ENCODE data around the gene ZSWIM5. TPM values are rescaled to one million over a fixed set of nuclear protein-coding genes. Genes with fewer than 3 reads are reported as not detected.
"Not testable (repeated sequence)": the region's sequence is repeated elsewhere in the genome, so short reads cannot be mapped to it uniquely, and the experiment has no call there.

Gene ZSWIM5
- total and polyA plus RNA-seq, 2 donors (not counting 1 experiment from before 2014, with no cell fraction given), result 0.36 to 1.7 TPM

DNA sequence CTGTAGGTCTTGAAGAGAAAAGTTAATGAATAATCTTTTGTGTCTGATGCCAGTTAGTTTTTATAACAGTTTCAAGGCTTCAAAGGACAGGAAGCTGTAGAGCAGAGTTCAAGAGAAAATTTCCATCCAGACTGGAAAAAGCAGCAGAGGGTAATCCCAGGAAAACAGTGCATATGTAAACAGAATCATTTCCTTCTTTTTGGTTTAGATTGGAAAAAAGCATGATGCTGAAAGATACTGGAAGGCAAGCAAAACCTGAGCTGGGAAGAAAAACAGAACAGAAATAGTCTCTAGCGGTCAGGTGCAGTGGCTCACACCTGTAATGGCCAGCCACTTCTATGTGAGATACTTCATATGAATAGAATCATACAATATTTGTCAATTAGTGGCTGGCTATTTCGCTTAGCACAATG, 71.9 kb downstream of the ZSWIM5 start:
- Histone ChIP-seq H2AFZ (ENCODE audit: insufficient read depth, low read depth, low read length, poor library complexity, severe bottlenecking) (no peak overlapping the region), H3K4me2 (replicated peaks; ENCODE audit: low read depth, low read length, poor library complexity, severe bottlenecking) (no peak overlapping the region), H3K79me2 (ENCODE audit: control insufficient read depth, insufficient read depth, low read length) (no peaks in the 10 kb centered on the region), H3K9me3 (ENCODE audit: control extremely low read depth in 1 of 3, control insufficient read depth in 2 of 3, insufficient read depth in 1 of 3, low read length in 2 of 3) (no peaks in the 10 kb centered on the region), H3K9ac (ENCODE audit: low read length) (no peak overlapping the region), H3K36me3 (replicated peaks in 1 of 2; ENCODE audit: control extremely low read depth in 1 of 2, control insufficient read depth in 1 of 2, extremely low read depth in 1 of 2, insufficient read depth in 2 of 2, low read length in 1 of 2) (no peaks in the 10 kb centered on the region), H3K4me3 (ENCODE audit: control extremely low read depth in 1 of 5, extremely low read depth in 1 of 5, insufficient read depth in 1 of 5, low read depth in 2 of 5, low read length in 4 of 5) (no peak overlapping the region), H3K4me1 (ENCODE audit: control insufficient read depth in 2 of 2, insufficient read depth in 2 of 2, low read length in 2 of 2) (no peaks in the 10 kb centered on the region), H3K27ac (ENCODE audit: low read length in 2 of 2) (no peak overlapping the region), H3K27me3 (replicated peaks in 1 of 4; ENCODE audit: control extremely low read depth in 1 of 4, control insufficient read depth in 3 of 4, insufficient read depth in 4 of 4, low read length in 3 of 4) (no peaks in the 10 kb centered on the region), H4K20me1 (ENCODE audit: control insufficient read depth, insufficient read depth, low read length, poor library complexity, severe bottlenecking) (no peaks in the 10 kb centered on the region)
- Mint-ChIP-seq H3K4me1 (no peaks in the 10 kb centered on the region), H3K9me3 (ENCODE audit: insufficient read depth) (no peaks in the 10 kb centered on the region), H3K27ac (no peak overlapping the region), H3K27me3 (peaks cover 4% of the 10 kb centered on the region), H3K4me3 (no peak overlapping the region)
- ChIA-PET CTCF (no interaction called here), POLR2A (no interaction called here)
- no peak for ATAC-seq (ENCODE audit: low read depth)
- 80% methylated on average over 1 of the region's 2 CpGs for WGBS (ENCODE audit: insufficient coverage)
- DNase-seq, result no peak
- no peak for TF ChIP-seq EZH2 (IDR thresholded peaks at IDR 0.05; ENCODE audit: borderline replicate concordance, insufficient read depth, low read depth, low read length, poor library complexity, severe bottlenecking)
- no peak for TF ChIP-seq CTCF (IDR thresholded peaks at IDR 0.05)
- intact Hi-C loops (cut with micrococcal nuclease), result no loop called here

- DNase-seq; intact Hi-C loops (cut with micrococcal nuclease); POLR2A ChIA-PET; H3K4me1 ChIP-seq (ENCODE audit: control insufficient read depth in 2 of 2, insufficient read depth in 2 of 2, low read length in 2 of 2); H3K4me3 ChIP-seq (ENCODE audit: control extremely low read depth in 1 of 5, extremely low read depth in 1 of 5, insufficient read depth in 1 of 5, low read depth in 2 of 5, low read length in 4 of 5); H3K4me1 Mint-ChIP-seq; H3K9me3 Mint-ChIP-seq (ENCODE audit: insufficient read depth); H3K4me2 ChIP-seq (replicated peaks; ENCODE audit: low read depth, low read length, poor library complexity, severe bottlenecking); H3K9ac ChIP-seq (ENCODE audit: low read length); H3K27me3 Mint-ChIP-seq; CTCF ChIA-PET; ATAC-seq (ENCODE audit: low read depth); H3K79me2 ChIP-seq (ENCODE audit: control insufficient read depth, insufficient read depth, low read length); H3K27ac ChIP-seq (ENCODE audit: low read length in 2 of 2); H3K9me3 ChIP-seq (ENCODE audit: control extremely low read depth in 1 of 3, control insufficient read depth in 2 of 3, insufficient read depth in 1 of 3, low read length in 2 of 3); H3K27ac Mint-ChIP-seq; H3K27me3 ChIP-seq (replicated peaks in 1 of 4; ENCODE audit: control extremely low read depth in 1 of 4, control insufficient read depth in 3 of 4, insufficient read depth in 4 of 4, low read length in 3 of 4); H3K36me3 ChIP-seq (replicated peaks in 1 of 2; ENCODE audit: control extremely low read depth in 1 of 2, control insufficient read depth in 1 of 2, extremely low read depth in 1 of 2, insufficient read depth in 2 of 2, low read length in 1 of 2); H3K4me3 Mint-ChIP-seq; H4K20me1 ChIP-seq (ENCODE audit: control insufficient read depth, insufficient read depth, low read length, poor library complexity, severe bottlenecking); H2AFZ ChIP-seq (ENCODE audit: insufficient read depth, low read depth, low read length, poor library complexity, severe bottlenecking): not testable (repeated sequence)
- WGBS (ENCODE audit: insufficient coverage), result no CpG with 5 or more reads among the region's 2 CpGs
These were observed 73.7 kb downstream of the ZSWIM5 start for GRCh38 chr1:45132719-45133118.
